ENCODE results near the gene CERK.
A peak's percentile ranks its signal among the peaks of the same experiment; 100 is the strongest.

The CERK gene

DNA sequence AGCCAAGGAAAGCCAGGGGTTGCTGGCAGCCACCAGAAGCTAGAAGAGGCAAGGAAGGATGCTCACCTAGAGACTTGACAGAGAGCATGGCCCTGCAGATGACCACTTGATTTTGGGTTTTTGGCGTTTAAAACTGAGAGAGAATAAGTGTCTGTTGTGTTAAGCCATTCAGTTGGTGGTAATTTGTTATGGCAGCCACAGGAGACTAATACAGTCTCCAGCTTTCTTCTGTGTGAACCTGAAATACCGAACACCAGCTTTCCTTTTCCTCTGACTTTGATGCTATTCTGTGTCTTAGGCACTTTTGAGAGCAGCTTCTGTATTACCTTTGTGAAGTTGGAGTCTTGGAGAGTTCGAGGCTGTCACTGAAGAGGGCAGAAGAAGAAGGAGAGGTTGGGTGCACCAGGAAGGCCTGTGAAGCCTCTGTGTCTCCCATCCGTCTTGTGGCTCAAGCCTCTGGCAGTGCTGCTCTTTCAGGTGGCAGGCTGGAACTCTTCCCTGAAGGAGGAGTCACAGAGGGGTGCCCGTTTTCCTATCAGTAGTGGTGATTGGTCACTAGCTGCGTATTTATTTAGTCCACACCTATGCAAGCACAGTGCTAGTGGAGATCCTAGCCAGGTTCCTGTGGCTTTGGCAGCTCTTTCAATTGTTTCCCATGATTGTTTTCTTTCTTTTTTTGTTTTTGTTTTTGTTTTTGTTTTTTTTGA lies 26.9 kb upstream of the CERK start:
- no peak for DNase-seq

DNA sequence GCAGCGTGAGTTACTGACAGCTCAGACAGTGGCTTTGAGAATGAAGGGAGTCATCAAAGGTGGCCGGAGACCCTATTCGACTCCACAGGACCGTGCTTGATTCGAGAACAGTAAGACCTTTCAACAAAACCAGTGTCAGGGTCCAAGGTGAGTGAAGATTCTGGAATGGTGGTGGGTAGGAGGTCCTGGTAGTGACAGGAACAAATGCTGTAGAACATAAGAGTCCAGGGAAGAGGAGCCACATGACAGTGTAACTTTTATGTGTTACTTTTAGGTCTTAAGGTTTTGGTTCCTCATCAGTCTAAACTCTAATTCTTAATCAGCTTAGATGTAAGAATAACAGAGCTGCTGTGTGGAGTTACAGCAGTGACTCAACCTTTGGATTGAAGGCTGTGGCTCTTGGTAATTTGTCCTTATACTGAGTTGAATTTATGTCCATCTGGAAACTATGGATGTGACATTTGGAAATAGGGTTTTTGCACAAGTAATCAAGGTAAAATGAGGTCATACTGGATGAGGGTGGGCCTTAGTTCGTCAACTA lies 26.2 kb upstream of the CERK start:
- no peak for DNase-seq

DNA sequence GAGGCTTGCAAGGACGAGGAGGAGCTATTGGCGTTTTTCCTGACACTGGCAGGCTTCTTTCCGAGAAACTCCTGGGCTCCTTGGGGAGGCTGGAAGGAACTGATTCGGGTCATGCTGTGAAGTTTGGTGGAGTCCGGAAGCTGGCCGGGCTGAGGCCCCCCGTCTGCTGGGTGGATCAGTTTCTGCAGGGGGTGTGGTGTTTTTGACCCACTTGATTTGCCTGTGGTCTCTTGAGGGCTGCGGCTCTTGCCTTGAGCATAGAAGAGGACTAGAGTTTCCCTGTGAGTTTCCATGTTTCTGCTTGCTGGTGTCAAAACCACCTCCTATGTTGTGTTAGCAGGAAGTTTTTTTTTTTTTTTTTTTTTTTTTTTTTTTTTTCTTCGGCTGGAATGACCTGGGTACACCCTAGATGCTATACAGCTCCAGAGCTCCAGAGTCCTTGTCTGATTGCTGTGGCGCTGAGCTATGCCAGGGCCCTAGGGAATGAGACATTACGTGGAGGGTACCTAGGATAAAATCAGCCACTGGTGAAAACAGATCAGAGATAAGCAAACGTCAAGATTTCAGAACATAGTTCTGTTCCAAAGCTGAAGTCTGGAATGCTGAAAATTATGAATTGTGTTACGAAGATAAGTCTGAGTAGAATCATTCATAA lies 25.1 kb upstream of the CERK start:
- DNase-seq, result peak in 1 of 4 experiments; percentile 14

DNA sequence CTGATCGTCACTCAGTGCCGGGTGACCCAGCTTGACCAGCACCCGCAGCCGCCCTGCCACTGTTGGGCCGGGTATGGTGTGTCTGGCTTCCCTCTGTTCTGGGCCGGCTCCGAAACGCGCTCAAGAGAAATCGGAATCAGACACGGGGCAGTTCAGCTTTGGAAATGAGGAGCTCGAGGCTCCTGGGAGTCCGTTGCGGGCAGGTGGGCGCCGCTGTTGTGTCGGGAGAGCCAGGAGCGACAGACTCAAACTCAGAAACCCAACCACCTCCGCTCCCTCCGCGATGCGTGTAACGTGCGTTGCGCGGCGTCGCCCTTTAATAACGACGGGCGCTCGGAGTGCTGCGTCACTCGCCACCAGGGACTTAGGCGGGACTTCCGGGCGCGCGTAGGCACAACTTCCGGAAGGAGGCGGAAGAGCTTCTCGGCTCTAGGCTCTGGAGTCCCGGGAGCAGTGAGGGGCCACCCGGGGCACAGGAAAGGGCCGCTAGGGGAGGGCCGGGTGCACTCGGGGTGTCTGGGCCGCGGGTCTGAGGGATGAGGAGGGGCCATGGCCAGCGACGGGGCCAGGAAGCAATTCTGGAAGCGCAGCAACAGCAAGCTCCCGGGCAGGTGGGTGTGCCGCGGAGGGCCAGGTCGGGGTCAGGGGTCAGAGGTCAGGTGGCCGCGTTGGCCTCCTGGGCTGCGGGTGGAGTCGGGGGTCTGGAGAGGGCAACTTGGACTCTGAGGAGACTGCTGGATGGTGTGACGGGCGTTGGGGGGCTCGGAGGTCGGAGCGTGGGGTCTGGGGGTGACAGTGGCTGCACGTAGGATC lies 24.4 kb upstream of the CERK start, which contains the start of gene TBC1D22A:
Gene TBC1D22A (plus strand): TSS at position 413 of the 813 bp plus-strand sequence. CDS start 137 bp downstream, at position 550.
- peak; percentile 86 to 93 (median 91) for DNase-seq

DNA sequence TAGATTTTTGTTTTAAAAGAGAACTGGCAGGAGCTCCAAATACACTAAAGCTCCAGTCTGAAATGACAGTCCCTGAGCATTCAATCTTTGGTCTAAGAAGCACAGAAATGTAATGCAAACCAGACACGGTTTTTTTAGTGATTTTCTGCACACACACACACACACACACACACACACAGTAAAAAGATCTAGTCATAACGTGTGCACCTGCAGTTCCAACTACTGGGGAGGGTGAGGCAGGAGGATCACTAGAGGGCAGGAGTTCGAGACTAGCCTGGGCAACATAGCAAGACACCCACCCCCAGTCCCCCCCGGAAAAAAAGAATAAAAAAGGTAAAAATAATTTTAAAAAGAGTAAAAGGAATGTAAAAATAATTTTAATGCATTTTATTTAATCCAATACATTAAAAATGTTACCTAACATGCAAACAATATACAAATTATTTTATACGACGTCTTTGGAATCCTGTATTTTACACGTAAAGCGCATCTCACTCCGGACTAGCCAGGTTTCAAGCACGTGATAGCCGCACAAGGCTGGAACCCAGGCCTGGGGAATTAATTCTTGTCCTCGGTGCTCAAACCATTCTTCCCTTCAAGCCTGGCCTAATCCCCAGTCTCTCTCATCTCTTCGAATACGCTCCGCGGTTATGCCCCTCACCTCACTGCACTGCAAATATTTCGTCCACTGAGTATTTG lies 23.6 kb upstream of the CERK start:
- no peak for DNase-seq

DNA sequence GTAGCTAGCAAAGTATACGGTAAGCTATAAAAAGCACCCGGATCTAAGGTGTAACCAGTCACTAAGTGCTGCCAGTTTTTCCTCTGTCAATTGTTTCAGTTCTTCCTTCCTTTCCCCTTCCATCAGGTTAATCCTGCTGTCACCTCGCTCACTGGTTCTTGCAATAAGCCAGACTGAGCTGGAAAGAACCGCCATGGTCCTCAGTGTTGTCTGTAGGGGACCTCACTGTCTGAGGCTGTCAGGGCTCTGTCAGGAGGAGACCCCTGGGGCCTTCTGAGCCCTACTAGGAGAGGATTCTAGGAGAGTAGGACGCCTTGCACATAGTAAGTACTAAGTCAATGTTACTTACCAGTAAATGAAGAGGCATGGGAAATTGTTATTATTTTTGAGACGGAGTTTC lies 23.0 kb upstream of the CERK start:
- DNase-seq, result no peak

DNA sequence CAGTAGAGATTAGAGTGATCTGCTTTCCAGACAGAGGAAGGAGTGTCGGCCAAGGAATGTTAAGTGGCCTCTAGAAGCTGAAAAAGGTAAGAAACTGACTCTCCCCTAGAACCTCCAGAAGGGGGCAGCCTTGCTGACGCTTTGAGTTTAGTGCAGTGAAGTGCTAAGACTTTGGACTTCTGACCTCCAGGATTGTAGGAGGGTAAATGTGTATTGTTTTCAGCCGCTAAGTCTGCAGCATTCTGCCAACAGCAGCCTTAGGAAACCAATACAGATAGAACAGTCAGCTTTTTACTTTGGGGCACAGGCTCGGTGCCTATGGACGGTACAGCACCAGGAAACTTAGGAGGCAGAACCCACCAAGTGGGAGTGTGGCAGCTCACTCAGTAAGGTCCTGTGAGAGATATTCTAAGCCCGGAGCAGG lies 20.8 kb upstream of the CERK start:
- DNase-seq, result peak in 2 of 4 experiments; percentile 16 to 18

DNA sequence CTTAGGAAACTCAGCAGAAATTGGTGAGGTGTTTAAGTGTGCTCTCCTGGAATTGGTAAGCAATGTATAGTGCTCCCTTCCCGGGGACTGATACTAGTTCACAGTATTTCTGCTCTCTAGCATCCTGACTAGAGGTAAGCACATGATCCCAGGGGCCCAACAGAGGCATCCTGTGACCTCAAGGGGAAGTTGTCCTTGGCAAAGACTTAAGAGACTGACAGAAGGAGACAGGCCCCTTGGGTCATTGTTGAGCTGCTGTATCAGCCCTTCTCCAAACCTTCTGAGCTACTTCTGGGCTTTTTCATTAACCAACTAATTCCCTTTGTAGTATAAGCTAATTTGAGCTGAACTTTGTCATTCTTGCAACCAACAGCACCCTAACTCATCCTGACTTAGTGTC lies 20.1 kb upstream of the CERK start:
- DNase-seq, result no peak

DNA sequence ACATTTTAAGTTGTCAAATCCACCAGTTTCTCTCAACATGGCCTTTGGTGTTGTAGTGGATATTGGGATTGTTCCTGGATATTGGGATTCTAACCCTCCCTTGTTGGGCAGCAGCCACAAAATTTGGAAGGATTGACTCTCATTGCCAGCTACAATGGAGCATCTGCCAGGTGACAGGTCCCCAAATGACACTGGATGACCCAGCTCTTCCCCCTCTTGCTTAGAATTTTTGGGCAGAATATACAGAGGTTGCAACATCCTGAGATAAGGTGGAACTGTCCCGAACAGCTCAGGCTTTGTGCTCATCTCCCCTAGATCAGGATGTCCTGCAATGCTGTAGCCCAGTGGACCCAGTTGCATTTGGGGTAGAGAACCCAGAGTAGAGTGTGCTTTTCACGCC lies 19.1 kb upstream of the CERK start:
- no peak for DNase-seq

DNA sequence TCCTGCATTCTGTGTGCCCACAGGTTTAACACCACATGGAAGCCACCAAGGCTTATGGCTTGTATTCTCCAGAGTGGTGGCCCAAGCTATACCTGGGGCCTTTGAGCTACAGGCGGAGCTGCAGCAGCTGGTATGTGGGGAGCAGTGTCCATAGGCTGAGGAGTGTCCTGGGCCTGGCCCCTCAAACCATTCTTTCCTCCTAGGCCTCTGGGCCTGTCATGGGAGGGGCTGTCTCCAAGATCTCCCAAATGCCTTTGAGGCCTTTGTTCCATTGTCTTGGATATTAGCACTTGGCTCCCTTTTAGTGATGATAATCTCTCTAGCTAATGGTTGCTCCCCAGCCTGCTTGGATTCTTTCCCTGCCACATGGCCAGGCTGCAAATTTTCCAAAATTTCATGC lies 18.0 kb upstream of the CERK start:
- DNase-seq, result no peak

DNA sequence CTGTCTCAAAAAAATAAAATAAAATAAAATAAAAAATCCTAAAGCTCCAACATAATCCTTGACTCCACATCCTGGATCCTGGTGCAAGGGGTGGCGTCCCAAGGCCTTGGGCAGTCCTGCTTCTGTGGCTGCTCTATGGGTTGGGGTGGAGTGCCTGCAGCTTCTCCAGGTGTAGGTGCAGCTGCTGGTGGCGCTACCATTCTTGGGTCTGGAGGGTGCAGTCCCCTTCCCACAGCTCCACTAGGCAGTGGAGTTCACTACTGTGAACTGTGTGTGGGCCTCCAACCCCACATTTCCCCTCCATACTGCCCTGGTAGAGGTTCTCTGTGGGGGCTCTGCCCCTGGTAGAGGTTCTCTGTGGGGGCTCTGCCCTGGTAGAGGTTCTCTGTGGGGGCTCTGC lies 17.5 kb upstream of the CERK start:
- no peak for DNase-seq

DNA sequence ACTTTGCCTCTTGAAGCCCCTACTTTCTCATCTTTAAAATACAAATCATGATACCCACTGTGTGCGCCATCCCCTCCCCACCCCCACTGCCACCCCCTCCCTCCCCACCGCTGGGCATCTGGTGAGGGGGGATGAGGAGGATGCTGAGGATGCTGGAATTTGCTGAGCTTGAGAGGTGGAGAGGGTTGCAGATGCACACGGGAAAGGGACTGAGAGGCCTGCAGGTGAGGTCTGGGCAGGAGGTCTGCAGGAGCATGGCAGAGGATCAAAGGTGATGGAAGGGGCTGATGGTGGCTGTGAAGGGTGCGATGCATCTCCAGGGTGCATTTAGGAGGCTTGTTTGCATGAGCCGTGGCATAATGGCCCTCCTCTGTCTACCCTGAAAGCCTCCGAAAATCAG lies 16.8 kb upstream of the CERK start:
- no peak for DNase-seq

DNA sequence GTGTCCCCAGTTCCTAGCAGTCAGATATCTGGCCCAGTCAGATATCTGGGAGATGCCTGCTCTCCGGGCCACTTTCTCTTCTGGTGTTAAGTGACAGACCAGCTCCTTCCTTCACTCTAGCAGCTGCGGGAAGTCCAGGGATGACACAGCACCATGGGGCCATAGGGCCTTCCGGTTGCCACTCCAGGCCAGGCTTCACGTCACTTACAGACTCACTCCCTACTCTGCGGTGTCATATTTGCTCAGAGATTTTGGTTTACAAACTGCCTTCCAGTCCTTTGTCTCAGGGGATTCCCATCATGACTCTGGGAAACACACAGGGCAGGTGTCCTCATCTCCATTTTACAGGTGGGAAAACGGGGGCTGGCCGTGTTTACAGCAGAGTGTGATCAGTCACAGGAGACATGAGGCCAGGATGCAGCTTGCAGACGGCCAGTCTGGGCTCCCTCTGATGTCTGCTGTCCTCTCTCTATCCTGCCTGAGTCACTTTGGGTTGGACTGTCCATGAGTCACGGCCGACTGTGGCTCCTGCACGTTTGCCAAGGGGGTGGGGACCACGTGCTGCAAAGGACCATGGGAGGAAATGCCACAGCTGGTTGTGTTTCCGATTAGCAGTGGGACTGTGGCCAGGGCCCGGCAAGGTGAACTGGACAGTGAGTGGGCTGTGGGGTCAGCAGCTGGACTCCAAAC lies 16.2 kb upstream of the CERK start:
- DNase-seq, result no peak

DNA sequence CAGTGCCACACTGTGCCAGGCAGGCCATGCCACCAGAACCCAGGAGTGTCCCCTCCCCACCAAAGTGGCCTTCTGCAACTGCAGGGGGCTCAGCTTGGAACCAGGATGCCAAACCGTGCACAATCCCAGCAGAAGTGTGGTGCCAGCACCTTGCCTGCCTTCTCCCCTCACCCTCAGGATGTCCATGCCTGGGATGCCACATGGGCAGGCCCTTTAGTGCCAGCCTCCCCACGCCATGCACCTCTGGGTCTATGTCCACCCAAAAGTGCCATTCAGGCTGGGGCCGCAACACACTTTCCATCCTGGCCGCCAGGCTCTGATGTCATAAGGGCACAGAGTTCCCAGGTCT lies 15.7 kb upstream of the CERK start:
- DNase-seq, result no peak

DNA sequence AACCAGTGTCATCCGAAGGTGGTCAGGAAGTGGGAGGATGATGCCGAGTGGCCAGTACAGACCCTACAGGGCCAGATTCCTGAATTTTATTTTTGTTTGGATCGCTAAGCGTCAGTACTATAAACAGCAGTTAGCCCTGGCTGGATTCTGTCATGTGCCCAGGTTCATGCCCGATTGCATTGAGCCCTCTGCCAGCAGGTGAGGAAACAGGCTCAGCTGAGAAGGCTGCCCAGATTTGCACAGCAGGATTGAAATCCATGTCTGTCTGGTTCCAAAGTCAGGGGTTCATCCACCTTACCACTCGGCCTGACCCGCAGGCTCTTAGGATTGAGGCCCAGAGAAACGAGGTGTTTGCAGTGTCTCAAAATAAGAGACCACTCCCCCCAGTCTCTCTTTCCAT lies 15.3 kb upstream of the CERK start:
- no peak for DNase-seq

DNA sequence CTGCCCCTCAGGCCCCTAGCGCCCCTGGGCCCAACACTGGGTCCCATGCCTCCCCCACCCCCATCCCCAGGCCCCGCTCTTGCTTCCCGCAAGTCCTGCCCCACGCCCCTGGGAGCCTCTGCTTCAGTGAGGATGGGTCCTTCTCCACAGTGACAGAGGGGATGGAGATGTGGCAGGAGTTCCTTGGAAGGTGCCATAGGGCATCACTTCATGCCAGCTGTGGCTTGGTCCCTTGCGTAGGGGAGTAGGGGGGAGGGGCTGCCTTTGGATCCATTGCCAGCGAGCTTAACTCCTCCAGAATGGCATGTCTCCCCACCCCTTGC lies 14.9 kb upstream of the CERK start:
- DNase-seq, result no peak

DNA sequence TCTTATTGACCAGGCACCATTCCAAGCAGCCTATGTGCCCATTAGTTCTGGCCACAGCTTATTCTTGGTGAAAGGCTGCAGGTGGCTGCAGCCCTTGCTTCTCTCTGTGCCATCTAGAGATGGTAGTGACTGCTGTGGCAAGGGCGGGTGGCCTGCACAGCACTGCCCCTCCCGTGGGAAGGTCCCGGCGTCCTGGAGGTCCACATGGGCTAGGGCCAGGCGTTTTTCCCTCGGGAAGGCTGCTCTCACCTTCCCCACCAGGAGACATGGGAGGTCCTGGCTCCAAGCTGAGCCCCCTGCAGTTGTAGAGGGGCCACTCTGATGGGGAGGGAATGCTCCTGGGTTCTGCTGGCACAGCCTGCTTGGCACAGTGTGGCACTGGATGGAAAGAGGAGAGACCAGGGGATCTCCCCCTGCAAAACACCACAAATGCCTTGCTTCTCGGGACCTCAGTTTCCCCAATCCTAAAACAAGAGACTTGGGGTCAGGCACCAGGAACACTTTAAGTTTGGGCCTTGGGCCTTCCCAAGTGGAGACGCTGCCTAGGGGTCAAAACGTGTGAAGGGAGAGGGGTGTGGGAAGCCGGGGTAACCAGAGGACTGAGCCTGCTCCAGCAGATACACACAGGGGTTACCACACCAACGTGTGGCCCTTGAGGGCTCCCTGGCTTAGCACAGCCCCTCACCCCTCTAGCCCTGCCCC lies 14.4 kb upstream of the CERK start:
- DNase-seq, result no peak

DNA sequence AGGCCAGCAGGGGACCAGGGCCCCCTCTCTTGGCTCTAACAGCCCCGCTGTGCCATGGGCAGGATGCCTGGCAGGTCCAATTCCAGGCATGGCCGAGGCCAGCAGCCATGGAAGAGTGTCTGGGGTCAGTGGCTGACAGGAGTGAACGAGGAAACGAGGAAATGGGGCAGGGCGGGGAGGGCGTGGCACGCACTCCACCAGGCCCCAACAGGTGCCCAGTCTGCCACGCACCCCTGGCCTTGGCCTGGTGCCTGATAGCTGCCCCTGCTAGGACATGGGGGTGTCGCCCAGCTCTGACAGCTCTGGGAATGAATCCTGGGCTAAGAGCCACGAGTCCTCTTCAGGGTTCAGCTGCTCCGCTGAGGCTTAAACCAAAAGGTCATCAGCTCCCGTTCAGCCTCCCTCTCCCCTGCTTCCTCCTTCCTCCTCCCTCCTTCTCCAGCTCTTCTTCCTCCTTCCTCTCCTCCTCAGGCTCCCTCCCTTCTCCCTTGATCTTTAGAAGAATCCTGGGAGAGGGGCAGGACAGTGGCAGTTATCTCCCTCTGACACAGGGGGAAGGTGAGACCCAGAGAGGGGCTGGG lies 12.9 kb upstream of the CERK start:
- DNase-seq, result no peak

DNA sequence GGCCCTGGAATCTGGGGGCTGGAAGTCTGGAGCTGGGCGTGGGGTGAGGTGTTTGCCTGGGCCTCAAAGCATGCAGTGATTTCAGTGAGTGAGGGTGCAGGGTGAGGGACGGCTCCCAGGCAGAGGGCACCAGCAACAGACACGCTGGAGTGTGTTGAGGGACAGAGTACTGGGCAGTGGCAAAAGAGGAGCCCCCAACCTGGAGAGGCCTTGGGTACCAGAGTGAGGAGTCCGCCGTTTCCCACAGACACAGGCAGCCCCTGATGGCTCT lies 12.4 kb upstream of the CERK start:
- no peak for DNase-seq

DNA sequence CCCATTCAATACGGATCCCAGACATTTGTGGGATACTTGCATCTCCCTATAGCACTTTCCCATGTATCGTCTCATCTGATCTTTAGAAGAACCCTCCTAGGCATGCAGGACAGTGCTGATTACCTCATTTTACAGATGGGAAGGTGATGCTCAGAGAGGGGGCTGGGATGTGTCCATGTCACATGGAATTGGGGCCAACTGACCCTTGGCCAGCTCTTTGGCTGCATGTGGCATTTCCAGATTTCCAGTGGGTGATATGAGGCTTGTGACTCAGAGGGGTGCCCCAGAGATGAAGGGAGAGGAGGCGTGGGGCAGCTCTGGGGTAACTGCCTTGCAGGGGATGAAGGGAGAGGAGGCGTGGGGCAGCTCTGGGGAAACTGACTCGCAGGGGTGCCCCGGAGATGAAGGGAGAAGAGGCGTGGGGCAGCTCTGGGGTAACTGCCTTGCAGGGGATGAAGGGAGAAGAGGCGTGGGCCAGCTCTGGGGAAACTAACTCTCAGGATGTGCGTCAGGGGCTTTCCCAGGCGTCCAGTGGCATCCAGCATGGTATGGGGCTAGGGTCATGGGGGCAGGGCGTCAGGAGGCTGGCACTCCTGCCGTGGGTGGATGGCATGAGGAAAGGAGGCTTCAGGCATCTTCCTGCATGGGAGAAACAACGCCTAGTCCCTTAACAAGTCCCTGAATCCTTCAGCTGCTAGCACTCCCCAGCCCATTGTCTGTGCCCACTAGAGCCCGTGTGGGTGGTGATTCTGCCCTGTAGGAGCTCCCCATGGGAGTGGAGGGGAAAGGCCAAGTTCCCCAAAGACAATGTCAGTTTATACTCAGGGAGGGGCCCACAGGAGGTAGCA lies 11.9 kb upstream of the CERK start:
- DNase-seq, result no peak

Data from activated naive CD4-positive, alpha-beta T cell (primary cell).